NCI-H345 treated with DMSO at 0.1 percent for 48 hours (cell line): Measurements from ENCODE around the gene RNF213.

Source experiments
- DNase-seq: peaks from one replicate; lab custom pipeline; 2025; ENCODE audit not compliant: unreplicated experiment; lab: John Stamatoyannopoulos, UW

Gene RNF213

DNA sequence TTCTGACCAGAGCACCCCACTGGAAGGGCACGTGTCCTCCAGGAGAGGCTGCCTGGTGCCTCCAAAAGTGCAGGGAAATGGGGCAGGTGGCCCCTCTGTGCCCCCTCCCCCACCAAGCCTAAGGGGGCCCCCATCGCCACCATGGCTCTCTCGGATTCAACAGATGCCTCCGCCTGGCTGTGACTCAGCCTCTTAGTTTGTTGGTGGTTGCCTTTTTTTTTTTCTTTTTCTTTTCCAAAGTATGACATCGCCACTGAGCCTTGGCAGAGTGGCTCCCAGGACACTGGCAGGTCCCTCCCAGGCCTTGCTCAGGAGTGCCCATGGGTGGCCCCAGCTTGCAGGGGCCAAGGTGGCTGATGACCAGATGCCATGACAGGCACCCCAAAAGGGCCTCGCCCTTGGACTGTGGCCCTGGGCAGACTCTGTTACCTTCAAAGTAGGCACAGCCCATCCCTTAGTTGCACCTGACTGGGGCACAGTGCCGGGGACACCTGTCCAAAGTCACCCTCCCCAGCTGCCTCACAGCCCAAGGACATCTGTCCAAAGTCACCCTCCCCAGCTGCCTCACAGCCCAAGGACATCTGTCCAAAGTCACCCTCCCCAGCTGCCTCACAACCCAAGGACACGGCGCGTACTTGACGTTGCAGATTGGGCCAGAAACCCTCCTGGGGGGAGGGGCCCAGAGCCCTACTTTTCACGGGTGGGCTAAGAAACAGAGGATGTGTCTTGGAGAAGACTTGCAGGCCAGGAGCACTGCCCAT is 186.2 kb downstream of the RNF213 start:
- DNase-seq, result no peak

DNA sequence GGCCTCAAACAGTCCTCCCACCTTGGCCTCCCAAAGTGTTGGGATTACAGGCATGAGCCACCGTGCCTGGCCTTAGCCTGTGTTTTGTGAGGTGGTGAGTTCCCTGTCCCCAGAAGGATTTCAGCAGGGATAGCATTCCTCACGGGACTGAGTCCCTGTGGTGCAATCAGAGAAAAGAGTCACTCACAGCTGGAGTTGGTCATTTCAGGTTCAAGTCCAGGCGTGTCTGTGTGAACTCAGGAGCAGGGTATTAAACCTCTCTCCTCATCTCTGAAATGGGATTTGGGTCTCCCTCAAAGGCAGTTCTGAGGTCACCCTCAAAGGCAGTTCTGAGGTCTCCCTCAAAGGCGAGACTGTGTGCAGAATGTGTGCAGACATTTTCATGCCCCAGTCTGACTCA is 187.1 kb downstream of the RNF213 start:
- no peak for DNase-seq
